HCT116 (cell line): ENCODE data around the gene CINP. TPM values are rescaled to one million over a fixed set of nuclear protein-coding genes. Genes with fewer than 3 reads are reported as not detected.

Source experiments
- ATAC-seq: fragments of 200-7000 bp; cut with Tn5 transposase; 2 replicates; pipeline ENCODE4 v1.9.1; 2020; ENCODE audit warnings: mild to moderate bottlenecking, moderate library complexity
- BruUV-seq: library from RNA; stranded (reverse); fragments of 400-500 nt; replicated peaks from 2 replicates; lab custom pipeline; 2021; lab: Mats Ljungman, UMichigan
- CTCF ChIA-PET: fragments of 300-600 bp; sonication (Branson Sonifier 250); formaldehyde crosslinking; loops from one replicate; lab custom pipeline; 2021; ENCODE audit warnings: antibody characterized with exemption; lab: Charles Lee
- POLR2A ChIA-PET: fragments of 300-600, 350-600 bp; sonication (Branson Sonifier 250); formaldehyde crosslinking; loops from one replicate; lab custom pipeline; 2021; ENCODE audit warnings: antibody characterized with exemption; lab: Charles Lee
- RAD21 ChIA-PET, 2 experiments: fragments of 300-600 bp; sonication (Branson Sonifier 250); formaldehyde crosslinking; loops; one replicate each; lab custom pipeline; 2023; ENCODE audit warnings: low total read pairs in 2 of 2; ENCODE audit not compliant: uncharacterized antibody in 2 of 2, unreplicated experiment in 2 of 2, low non-redundant PET in 1 of 2; lab: Charles Lee
- DNase-seq: peaks from one replicate; pipeline ENCODE4 v3.0.0-alpha.2; 2010; ENCODE audit warnings: low read depth, low spot score
- H2AFZ ChIP-seq: fragments of 200-600 bp; shearing (Covaris generic), sonication (generic); 2 replicates; pipeline ENCODE4 v1.6.1; 2017; ENCODE audit warnings: low read depth, mixed run types, mixed read lengths, antibody characterized with exemption, low read length; ENCODE audit not compliant: poor library complexity, severe bottlenecking
- H3K27ac ChIP-seq: 2 replicates; pipeline ENCODE4 v1.5.1; 2012; ENCODE audit warnings: low read depth, low read length
- H3K27me3 ChIP-seq: fragments of 200-600 bp; sonication (generic); 2 replicates; pipeline ENCODE4 v1.6.1; 2016; ENCODE audit warnings: mixed run types, low read length, mixed read lengths; ENCODE audit not compliant: insufficient read depth
- H3K36me3 ChIP-seq, 2 experiments: fragments of 200-500 bp in 1 of 2; fragments of 200-600 bp in 1 of 2; sonication (Bioruptor generic) in 1 of 2; sonication (generic) in 1 of 2; 2 replicates each; pipeline versions ENCODE4 v1.5.1 to v1.6.1; 2014 to 2016; ENCODE audit warnings: low read length in 2 of 2, inconsistent platforms in 1 of 2, mixed read lengths in 1 of 2, mixed run types in 1 of 2; ENCODE audit not compliant: insufficient read depth in 2 of 2, control insufficient read depth in 1 of 2
- H3K4me1 ChIP-seq, 2 experiments: fragments of 200-600 bp in 1 of 2; sonication (generic) in 1 of 2; 2 replicates each; pipeline versions ENCODE4 v1.5.1 to v1.6.1; 2012 to 2017; ENCODE audit warnings: low read length in 2 of 2, inconsistent platforms in 1 of 2, mild to moderate bottlenecking in 1 of 2, mixed read lengths in 1 of 2, mixed run types in 1 of 2, moderate library complexity in 1 of 2; ENCODE audit not compliant: insufficient read depth in 2 of 2, control insufficient read depth in 1 of 2
- H3K4me2 ChIP-seq: fragments of 200-600 bp; sonication (generic); 2 replicates; pipeline ENCODE4 v1.6.1; 2017; ENCODE audit warnings: mixed run types, low read length, mixed read lengths
- H3K4me3 ChIP-seq, 2 experiments: fragments of 200-600 bp in 1 of 2; sonication (generic) in 1 of 2; replicated peaks in 1 of 2; 2 replicates each; pipeline ENCODE4 v1.5.1; 2011 to 2016; ENCODE audit warnings: low read length in 2 of 2, control low read depth in 1 of 2, low read depth in 1 of 2, mild to moderate bottlenecking in 1 of 2, mixed read lengths in 1 of 2, mixed run types in 1 of 2
- H3K79me2 ChIP-seq: fragments of 200-600 bp; sonication (generic); 2 replicates; pipeline ENCODE4 v1.6.1; 2017; ENCODE audit warnings: mild to moderate bottlenecking, mixed run types, low read length, moderate library complexity, mixed read lengths; ENCODE audit not compliant: insufficient read depth
- H3K9ac ChIP-seq: fragments of 200-600 bp; sonication (generic); 2 replicates; pipeline ENCODE4 v1.6.1; 2016; ENCODE audit warnings: low read length, mixed read lengths
- H3K9me2 ChIP-seq: fragments of 200-600 bp; sonication (generic), shearing (Covaris generic); 2 replicates; pipeline ENCODE4 v1.6.1; 2017; ENCODE audit warnings: mixed run types, mild to moderate bottlenecking, moderate library complexity; ENCODE audit not compliant: insufficient read depth
- H3K9me3 ChIP-seq, 2 experiments: fragments of 200-500 bp in 1 of 2; fragments of 200-600 bp in 1 of 2; sonication (Bioruptor generic) in 1 of 2; sonication (generic) in 1 of 2; 2 replicates each; pipeline ENCODE4 v1.6.1; 2014 to 2017; ENCODE audit warnings: low read length in 2 of 2, mixed read lengths in 2 of 2, inconsistent platforms in 1 of 2, low read depth in 1 of 2, mild to moderate bottlenecking in 1 of 2, mixed run types in 1 of 2, moderate library complexity in 1 of 2; ENCODE audit not compliant: control insufficient read depth in 1 of 2, insufficient read depth in 1 of 2
- H4K20me1 ChIP-seq: fragments of 200-600 bp; sonication (generic), shearing (Covaris generic); 2 replicates; pipeline ENCODE4 v1.6.1; 2017; ENCODE audit warnings: mixed run types, mild to moderate bottlenecking, moderate library complexity; ENCODE audit not compliant: insufficient read depth
- CBX3 ChIP-seq: IDR thresholded peaks from 2 replicates; pipeline ENCODE4 v1.6.1; 2012; ENCODE audit warnings: low read depth
- CEBPB ChIP-seq: IDR thresholded peaks from 2 replicates; pipeline ENCODE4 v1.6.1; 2012; ENCODE audit warnings: low read depth
- CTCF ChIP-seq, 3 experiments: fragments of 200-600 bp in 1 of 3; sonication (generic) in 1 of 3; IDR thresholded peaks in 2 of 3; conservative IDR thresholded peaks in 1 of 3; 2 replicates each; pipeline ENCODE4 v1.5.1; 2012 to 2017; ENCODE audit warnings: low read depth in 2 of 3, low read length in 2 of 3, antibody characterized with exemption in 1 of 3, borderline replicate concordance in 1 of 3, control low read depth in 1 of 3, mild to moderate bottlenecking in 1 of 3, mixed read lengths in 1 of 3, mixed run types in 1 of 3, moderate library complexity in 1 of 3; ENCODE audit not compliant: insufficient read depth in 1 of 3
- FOSL1 ChIP-seq: IDR thresholded peaks from 2 replicates; pipeline ENCODE4 v1.6.1; 2012; ENCODE audit warnings: low read depth
- JUND ChIP-seq: IDR thresholded peaks from 2 replicates; pipeline ENCODE4 v1.6.1; 2012
- SIN3A ChIP-seq: IDR thresholded peaks from 2 replicates; pipeline ENCODE4 v1.6.1; 2012; ENCODE audit warnings: low read depth
- SP1 ChIP-seq: IDR thresholded peaks from 2 replicates; pipeline ENCODE4 v1.6.1; 2012; ENCODE audit warnings: low read depth
- SRF ChIP-seq: IDR thresholded peaks from 2 replicates; pipeline ENCODE4 v1.6.1; 2012; ENCODE audit warnings: low read depth
- TCF7L2 ChIP-seq: IDR thresholded peaks from 2 replicates; pipeline ENCODE4 v1.7.0; 2011; ENCODE audit warnings: borderline replicate concordance, inconsistent platforms; ENCODE audit not compliant: insufficient read depth, insufficient read length; ENCODE audit errors: extremely low read depth
- ZFX ChIP-seq: fragments of 450-650 bp; IDR thresholded peaks from 2 replicates; pipeline ENCODE4 v1.6.1; 2017
- ZNF274 ChIP-seq: fragments of 200-500 bp; sonication (Bioruptor generic); IDR thresholded peaks from 2 replicates; pipeline ENCODE4 v1.6.1; 2014; ENCODE audit warnings: mild to moderate bottlenecking, low read depth, low read length, inconsistent platforms
- intact Hi-C: fragments of 100-400 bp; cut with micrococcal nuclease; formaldehyde crosslinking; loops from 2 replicates; pipeline ENCODE4 v1.10.0; 2022
- total RNA-seq: library from RNA; stranded (reverse); gene quantifications from one replicate; pipeline ENCODE4 v1.2.1, GENCODE V29; 2021; ENCODE audit not compliant: unreplicated experiment
- TF ChIP-seq, protein P1 (sequence below): IDR thresholded peaks from 2 replicates; pipeline ENCODE4 v1.6.1; 2012; ENCODE audit warnings: low read depth
- TF ChIP-seq, protein P2 (sequence below): IDR thresholded peaks from 2 replicates; pipeline ENCODE4 v1.6.1; 2012

CINP gene
- total RNA-seq, 1 experiment from 2014 or later: 49.1 TPM

- RAD21 ChIA-PET: no interaction called here
- CTCF ChIA-PET: no interaction called here
Measured at GRCh38 chr14:102356280-102356679, 6.4 kb downstream of the CINP start.

DNA sequence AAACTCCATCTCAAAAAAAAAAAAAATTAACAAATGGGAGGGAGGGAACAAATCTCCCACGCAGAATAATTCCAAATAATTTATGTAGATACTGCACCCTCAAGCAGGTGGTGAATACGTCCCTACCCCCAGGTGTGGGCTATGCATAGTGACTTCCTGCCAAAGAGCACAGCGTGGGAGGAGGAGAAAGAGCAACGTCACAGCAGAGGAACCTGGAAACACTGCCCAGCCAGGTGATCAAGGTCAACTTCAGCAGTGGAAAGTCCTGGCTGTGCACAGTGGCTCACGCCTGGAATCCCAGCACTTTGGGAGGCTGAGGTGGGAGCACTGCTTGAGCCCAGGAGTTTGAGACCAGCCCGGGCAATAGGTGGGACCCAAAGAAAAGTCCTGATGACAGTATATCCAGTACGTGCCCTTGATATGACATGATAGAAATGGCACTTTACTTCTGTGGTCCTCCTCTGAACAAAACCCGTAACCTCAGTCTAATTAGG is 9.5 kb downstream of the CINP start:
- no peak for DNase-seq
- no peaks in the 10 kb centered on the region for H3K4me1 ChIP-seq
- no peak overlapping the region for H3K4me3 ChIP-seq
- no peak overlapping the region for H3K9ac ChIP-seq
- H2AFZ ChIP-seq: no peak overlapping the region
- ChIA-PET RAD21 (no interaction called here), POLR2A (no interaction called here), CTCF (no interaction called here)
- H3K27me3 ChIP-seq: no peaks in the 10 kb centered on the region
- H3K9me2 ChIP-seq: no peaks in the 10 kb centered on the region
- BruUV-seq: no TSS peak
- H3K79me2 ChIP-seq: no peaks in the 10 kb centered on the region
- intact Hi-C loops: no loop called here
- no peaks in the 10 kb centered on the region for H4K20me1 ChIP-seq
- H3K4me2 ChIP-seq: no peak overlapping the region
- no peak for ATAC-seq
- H3K27ac ChIP-seq: no peak overlapping the region
- no peaks in the 10 kb centered on the region for H3K9me3 ChIP-seq
- peaks cover 16 to 33% of the 10 kb centered on the region in 2 experiments; a peak in 3 of 4 replicates for H3K36me3 ChIP-seq
- TF ChIP-seq FOSL1: no peak
- no peak for TF ChIP-seq JUND
- no peak for TF ChIP-seq SIN3A
- no peak for TF ChIP-seq ZNF274
- TF ChIP-seq ZFX: no peak
- no peak for TF ChIP-seq SP1
- TF ChIP-seq, protein P1, sequence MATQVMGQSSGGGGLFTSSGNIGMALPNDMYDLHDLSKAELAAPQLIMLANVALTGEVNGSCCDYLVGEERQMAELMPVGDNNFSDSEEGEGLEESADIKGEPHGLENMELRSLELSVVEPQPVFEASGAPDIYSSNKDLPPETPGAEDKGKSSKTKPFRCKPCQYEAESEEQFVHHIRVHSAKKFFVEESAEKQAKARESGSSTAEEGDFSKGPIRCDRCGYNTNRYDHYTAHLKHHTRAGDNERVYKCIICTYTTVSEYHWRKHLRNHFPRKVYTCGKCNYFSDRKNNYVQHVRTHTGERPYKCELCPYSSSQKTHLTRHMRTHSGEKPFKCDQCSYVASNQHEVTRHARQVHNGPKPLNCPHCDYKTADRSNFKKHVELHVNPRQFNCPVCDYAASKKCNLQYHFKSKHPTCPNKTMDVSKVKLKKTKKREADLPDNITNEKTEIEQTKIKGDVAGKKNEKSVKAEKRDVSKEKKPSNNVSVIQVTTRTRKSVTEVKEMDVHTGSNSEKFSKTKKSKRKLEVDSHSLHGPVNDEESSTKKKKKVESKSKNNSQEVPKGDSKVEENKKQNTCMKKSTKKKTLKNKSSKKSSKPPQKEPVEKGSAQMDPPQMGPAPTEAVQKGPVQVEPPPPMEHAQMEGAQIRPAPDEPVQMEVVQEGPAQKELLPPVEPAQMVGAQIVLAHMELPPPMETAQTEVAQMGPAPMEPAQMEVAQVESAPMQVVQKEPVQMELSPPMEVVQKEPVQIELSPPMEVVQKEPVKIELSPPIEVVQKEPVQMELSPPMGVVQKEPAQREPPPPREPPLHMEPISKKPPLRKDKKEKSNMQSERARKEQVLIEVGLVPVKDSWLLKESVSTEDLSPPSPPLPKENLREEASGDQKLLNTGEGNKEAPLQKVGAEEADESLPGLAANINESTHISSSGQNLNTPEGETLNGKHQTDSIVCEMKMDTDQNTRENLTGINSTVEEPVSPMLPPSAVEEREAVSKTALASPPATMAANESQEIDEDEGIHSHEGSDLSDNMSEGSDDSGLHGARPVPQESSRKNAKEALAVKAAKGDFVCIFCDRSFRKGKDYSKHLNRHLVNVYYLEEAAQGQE: no peak
- no peak for TF ChIP-seq CEBPB
- no peak for TF ChIP-seq CTCF (IDR thresholded peaks at IDR 0.05 in 2 of 3, conservative IDR thresholded peaks at IDR 0.05 in 1 of 3; ENCODE audit: borderline replicate concordance in 1 of 3, insufficient read depth in 1 of 3, low read depth in 2 of 3, low read length in 2 of 3)
- no peak for TF ChIP-seq TCF7L2
- no peak for TF ChIP-seq SRF
- TF ChIP-seq, protein P2, sequence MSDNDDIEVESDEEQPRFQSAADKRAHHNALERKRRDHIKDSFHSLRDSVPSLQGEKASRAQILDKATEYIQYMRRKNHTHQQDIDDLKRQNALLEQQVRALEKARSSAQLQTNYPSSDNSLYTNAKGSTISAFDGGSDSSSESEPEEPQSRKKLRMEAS: no peak

More at GRCh38 chr14:102356280-102356679, 6.4 kb downstream of the CINP start:
- no peak for TF ChIP-seq CBX3
- TF ChIP-seq, protein P2: no peak
- H3K9ac ChIP-seq: no peak overlapping the region
- no peaks in the 10 kb centered on the region for H3K4me1 ChIP-seq
- H3K27me3 ChIP-seq: no peaks in the 10 kb centered on the region
- no peak overlapping the region for H2AFZ ChIP-seq
- no TSS peak for BruUV-seq
- H3K9me2 ChIP-seq: no peaks in the 10 kb centered on the region
- no peak overlapping the region for H3K27ac ChIP-seq
- no peak overlapping the region for H3K4me2 ChIP-seq
- DNase-seq: no peak
- intact Hi-C loops: no loop called here
- peaks cover 6% of the 10 kb centered on the region; the same call in 1 of the 2 replicates for H3K79me2 ChIP-seq
- H3K36me3 ChIP-seq: peaks cover 19 to 22% of the 10 kb centered on the region in 2 experiments; a peak in 3 of 4 replicates
- no peaks in the 10 kb centered on the region for H3K9me3 ChIP-seq
- no peaks in the 10 kb centered on the region for H4K20me1 ChIP-seq
- no peak for ATAC-seq
- H3K4me3 ChIP-seq: no peak overlapping the region
- POLR2A ChIA-PET: no interaction called here
